Measurements from ENCODE around the gene OLFML2A.
A peak's percentile ranks its signal among the peaks of the same experiment; 100 is the strongest.

The OLFML2A gene

DNA sequence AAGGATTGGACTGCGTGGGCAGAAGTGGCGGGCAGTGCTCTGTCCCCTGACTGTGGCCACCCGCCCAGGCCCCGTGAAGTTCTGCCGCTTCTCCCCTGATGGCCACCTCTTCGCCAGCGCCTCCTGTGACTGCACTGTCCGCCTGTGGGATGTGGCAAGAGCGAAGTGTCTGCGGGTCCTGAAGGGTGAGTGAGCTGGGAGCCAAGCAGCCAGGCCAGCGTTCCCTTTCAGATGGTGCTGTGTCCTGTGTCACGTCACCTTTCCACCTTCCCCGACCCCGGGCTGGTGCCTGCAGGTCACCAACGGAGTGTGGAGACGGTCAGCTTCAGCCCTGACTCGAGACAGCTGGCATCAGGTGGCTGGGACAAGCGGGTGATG, 78.6 kb downstream of the OLFML2A start:
- H3F3A ChIP-seq (ENCODE audit: low read depth) = peaks cover 6% of the 10 kb centered on the region; the same call in 1 of the 2 replicates
- no peaks in the 10 kb centered on the region for H3K9me3 ChIP-seq (ENCODE audit: insufficient read depth, low read depth, low read length)
- H3K4me2 ChIP-seq (ENCODE audit: low read depth, low read length, poor library complexity, severe bottlenecking) = no peak overlapping the region
- no peak overlapping the region for H3K4me3 ChIP-seq (ENCODE audit: low read length, poor library complexity, severe bottlenecking)
- H4K20me1 ChIP-seq (ENCODE audit: insufficient read depth, low read length, poor library complexity, severe bottlenecking) = peaks cover 41% of the 10 kb centered on the region
- H3K4me1 ChIP-seq (ENCODE audit: insufficient read depth, low read length, poor library complexity, severe bottlenecking) = peaks cover 21% of the 10 kb centered on the region
- H3K9me2 ChIP-seq (replicated peaks; ENCODE audit: low read depth, low read length) = no peaks in the 10 kb centered on the region
- TF ChIP-seq, protein P1, sequence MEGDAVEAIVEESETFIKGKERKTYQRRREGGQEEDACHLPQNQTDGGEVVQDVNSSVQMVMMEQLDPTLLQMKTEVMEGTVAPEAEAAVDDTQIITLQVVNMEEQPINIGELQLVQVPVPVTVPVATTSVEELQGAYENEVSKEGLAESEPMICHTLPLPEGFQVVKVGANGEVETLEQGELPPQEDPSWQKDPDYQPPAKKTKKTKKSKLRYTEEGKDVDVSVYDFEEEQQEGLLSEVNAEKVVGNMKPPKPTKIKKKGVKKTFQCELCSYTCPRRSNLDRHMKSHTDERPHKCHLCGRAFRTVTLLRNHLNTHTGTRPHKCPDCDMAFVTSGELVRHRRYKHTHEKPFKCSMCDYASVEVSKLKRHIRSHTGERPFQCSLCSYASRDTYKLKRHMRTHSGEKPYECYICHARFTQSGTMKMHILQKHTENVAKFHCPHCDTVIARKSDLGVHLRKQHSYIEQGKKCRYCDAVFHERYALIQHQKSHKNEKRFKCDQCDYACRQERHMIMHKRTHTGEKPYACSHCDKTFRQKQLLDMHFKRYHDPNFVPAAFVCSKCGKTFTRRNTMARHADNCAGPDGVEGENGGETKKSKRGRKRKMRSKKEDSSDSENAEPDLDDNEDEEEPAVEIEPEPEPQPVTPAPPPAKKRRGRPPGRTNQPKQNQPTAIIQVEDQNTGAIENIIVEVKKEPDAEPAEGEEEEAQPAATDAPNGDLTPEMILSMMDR (conservative IDR thresholded peaks at IDR 0.05; ENCODE audit: low read length) = no peak
- no peak for TF ChIP-seq EZH2phosphoT487 (IDR thresholded peaks at IDR 0.05; ENCODE audit: borderline replicate concordance)
- H3K27me3 ChIP-seq (ENCODE audit: insufficient read depth, low read length, poor library complexity, severe bottlenecking) = no peaks in the 10 kb centered on the region
- H3K36me3 ChIP-seq (ENCODE audit: insufficient read depth, low read length) = peaks cover 49% of the 10 kb centered on the region
- H3K79me2 ChIP-seq (ENCODE audit: insufficient read depth, low read length) = peaks cover 44% of the 10 kb centered on the region
- H2AFZ ChIP-seq (ENCODE audit: low read length) = no peak overlapping the region
- no peak overlapping the region for H3K9ac ChIP-seq (ENCODE audit: low read depth, low read length, poor library complexity, severe bottlenecking)

DNA sequence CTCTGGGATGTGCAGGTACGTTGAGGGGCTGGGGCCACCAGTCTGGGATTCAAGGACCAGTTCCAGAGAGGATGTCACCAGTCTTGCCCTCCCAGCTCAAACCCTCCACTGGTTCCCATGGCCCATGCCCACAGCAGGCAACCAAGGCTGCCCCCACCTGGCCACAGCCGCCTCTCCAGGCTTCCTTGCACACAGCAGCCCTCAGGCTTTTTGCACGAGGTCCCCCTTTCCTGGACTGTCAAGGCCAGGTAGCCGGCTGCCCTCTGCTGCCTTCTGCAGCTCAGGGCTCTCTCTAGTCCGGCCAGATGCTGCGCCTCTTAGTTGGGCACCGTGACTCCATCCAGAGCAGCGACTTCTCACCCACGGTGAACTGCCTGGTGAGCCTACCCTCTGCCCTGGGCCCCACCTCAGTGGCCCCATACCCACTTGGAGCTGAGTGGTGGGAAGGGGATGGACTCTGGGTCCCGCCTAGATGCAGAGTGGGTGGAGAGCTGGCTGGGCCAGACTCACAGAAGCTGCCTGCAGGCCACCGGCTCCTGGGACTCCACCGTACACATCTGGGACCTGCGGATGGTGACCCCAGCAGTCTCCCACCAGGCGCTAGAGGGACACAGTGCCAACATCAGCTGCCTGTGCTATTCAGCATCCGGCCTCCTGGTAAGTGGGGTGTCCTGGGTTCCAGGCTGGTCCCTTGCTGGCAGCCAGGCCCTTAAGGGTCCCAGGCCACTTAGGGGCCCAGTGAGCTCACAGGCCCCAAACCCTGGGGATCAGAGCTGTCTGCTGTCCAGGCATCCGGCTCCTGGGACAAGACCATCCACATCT, 79.2 kb downstream of the OLFML2A start:
- TF ChIP-seq, protein P1 (conservative IDR thresholded peaks at IDR 0.05; ENCODE audit: low read length) = peak; percentile 45
- TF ChIP-seq EZH2phosphoT487 (IDR thresholded peaks at IDR 0.05; ENCODE audit: borderline replicate concordance) = no peak
- H3K9me3 ChIP-seq (ENCODE audit: insufficient read depth, low read depth, low read length) = no peaks in the 10 kb centered on the region
- peaks cover 50% of the 10 kb centered on the region for H3K79me2 ChIP-seq (ENCODE audit: insufficient read depth, low read length)
- H3K4me3 ChIP-seq (ENCODE audit: low read length, poor library complexity, severe bottlenecking) = no peak overlapping the region
- peaks cover 47% of the 10 kb centered on the region for H4K20me1 ChIP-seq (ENCODE audit: insufficient read depth, low read length, poor library complexity, severe bottlenecking)
- H3F3A ChIP-seq (ENCODE audit: low read depth) = peaks cover 6% of the 10 kb centered on the region; the same call in 1 of the 2 replicates
- H3K36me3 ChIP-seq (ENCODE audit: insufficient read depth, low read length) = peaks cover 53% of the 10 kb centered on the region
- H3K4me2 ChIP-seq (ENCODE audit: low read depth, low read length, poor library complexity, severe bottlenecking) = no peak overlapping the region
- no peaks in the 10 kb centered on the region for H3K9me2 ChIP-seq (replicated peaks; ENCODE audit: low read depth, low read length)
- peaks cover 25% of the 10 kb centered on the region for H3K4me1 ChIP-seq (ENCODE audit: insufficient read depth, low read length, poor library complexity, severe bottlenecking)
- no peak overlapping the region for H2AFZ ChIP-seq (ENCODE audit: low read length)
- no peak overlapping the region for H3K9ac ChIP-seq (ENCODE audit: low read depth, low read length, poor library complexity, severe bottlenecking)
- H3K27me3 ChIP-seq (ENCODE audit: insufficient read depth, low read length, poor library complexity, severe bottlenecking) = peaks cover 3% of the 10 kb centered on the region

DNA sequence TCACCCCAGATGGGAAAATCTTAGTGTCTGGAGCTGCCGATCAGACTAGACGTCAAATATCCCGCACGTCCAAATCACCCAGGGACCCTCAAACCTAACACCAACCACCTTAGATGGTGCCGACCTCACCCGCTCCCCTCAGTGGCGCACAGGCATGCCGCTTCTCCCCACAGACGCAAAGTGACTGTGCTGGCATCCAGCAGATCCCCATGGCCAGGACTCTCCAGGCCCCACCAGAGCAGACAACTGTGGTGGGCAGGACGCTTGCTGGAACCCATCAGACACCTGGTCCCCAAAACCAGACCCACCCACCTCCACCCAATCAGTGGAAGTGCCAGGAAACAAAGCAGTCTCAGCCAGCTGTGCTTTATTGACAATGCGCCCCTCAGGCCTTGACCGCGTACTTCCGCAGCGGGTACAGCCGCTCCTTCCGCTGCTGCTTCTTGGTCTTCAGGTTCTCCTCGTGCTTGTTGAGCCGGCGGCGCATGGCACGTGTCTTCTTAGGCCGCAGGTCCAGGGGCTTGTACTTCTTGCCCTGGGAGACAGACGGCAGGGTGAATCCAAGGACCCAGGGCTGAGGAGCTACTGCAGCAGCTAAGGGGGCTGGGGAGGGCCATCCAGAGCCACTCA, 80.7 kb downstream of the OLFML2A start:
- H3K9me2 ChIP-seq (replicated peaks; ENCODE audit: low read depth, low read length) = no peaks in the 10 kb centered on the region
- H3K9ac ChIP-seq (ENCODE audit: low read depth, low read length, poor library complexity, severe bottlenecking) = no peak overlapping the region
- H3K4me1 ChIP-seq (ENCODE audit: insufficient read depth, low read length, poor library complexity, severe bottlenecking) = peaks cover 25% of the 10 kb centered on the region
- H3K27me3 ChIP-seq (ENCODE audit: insufficient read depth, low read length, poor library complexity, severe bottlenecking) = peaks cover 10% of the 10 kb centered on the region
- H3F3A ChIP-seq (ENCODE audit: low read depth) = peaks cover 6% of the 10 kb centered on the region; the same call in 1 of the 2 replicates
- H3K36me3 ChIP-seq (ENCODE audit: insufficient read depth, low read length) = peaks cover 53% of the 10 kb centered on the region
- H3K4me3 ChIP-seq (ENCODE audit: low read length, poor library complexity, severe bottlenecking) = no peak overlapping the region
- H3K4me2 ChIP-seq (ENCODE audit: low read depth, low read length, poor library complexity, severe bottlenecking) = no peak overlapping the region
- H2AFZ ChIP-seq (ENCODE audit: low read length) = no peak overlapping the region
- H3K9me3 ChIP-seq (ENCODE audit: insufficient read depth, low read depth, low read length) = no peaks in the 10 kb centered on the region
- peaks cover 56% of the 10 kb centered on the region for H3K79me2 ChIP-seq (ENCODE audit: insufficient read depth, low read length)
- H4K20me1 ChIP-seq (ENCODE audit: insufficient read depth, low read length, poor library complexity, severe bottlenecking) = peaks cover 53% of the 10 kb centered on the region
- TF ChIP-seq EZH2phosphoT487 (IDR thresholded peaks at IDR 0.05; ENCODE audit: borderline replicate concordance) = no peak
- TF ChIP-seq, protein P1 (conservative IDR thresholded peaks at IDR 0.05; ENCODE audit: low read length) = no peak
